Epithelial cell of prostate (primary cell): Measurements from ENCODE around the gene RPP25L.

Source experiments
- DNase-seq: peaks from one replicate; pipeline ENCODE4 v3.0.0-alpha.2; 2011; ENCODE audit warnings: low read depth, low spot score
- H3K27ac ChIP-seq: fragments of 450-650 bp; 2 replicates; pipeline ENCODE4 v1.5.1; 2017; ENCODE audit warnings: mild to moderate bottlenecking

RPP25L gene

DNA sequence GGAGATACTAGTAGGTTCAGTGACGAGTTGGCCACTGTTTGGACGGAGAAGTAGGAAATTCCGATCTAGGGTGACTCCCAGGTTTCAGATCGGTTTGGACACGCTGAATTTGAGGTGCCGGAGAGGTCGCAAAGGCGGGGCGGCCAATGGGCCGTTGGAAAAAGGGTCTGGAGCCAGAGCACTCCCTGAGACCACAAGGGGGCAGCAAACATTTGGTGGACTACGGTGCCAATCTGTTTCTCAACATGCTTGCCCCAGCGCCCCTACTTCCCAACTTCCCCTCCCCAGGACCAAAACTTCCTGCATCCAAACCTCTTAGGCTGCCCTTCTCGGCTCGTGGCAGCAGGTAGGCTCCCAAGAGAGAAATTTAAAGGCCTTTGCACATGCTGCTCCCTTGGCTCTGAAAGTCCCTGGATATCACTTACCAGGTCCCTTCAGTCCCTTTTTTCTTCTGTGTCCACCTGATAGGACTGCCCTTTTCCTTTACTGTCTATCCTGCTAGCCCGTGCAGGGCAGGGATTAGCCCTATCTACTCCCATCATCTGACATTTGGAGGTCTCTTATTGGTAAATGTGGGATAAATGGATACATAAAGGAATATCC, 992 bp upstream of the RPP25L start:
- DNase-seq, result no peak
- H3K27ac ChIP-seq, result peak overlapping the region; percentile 85

DNA sequence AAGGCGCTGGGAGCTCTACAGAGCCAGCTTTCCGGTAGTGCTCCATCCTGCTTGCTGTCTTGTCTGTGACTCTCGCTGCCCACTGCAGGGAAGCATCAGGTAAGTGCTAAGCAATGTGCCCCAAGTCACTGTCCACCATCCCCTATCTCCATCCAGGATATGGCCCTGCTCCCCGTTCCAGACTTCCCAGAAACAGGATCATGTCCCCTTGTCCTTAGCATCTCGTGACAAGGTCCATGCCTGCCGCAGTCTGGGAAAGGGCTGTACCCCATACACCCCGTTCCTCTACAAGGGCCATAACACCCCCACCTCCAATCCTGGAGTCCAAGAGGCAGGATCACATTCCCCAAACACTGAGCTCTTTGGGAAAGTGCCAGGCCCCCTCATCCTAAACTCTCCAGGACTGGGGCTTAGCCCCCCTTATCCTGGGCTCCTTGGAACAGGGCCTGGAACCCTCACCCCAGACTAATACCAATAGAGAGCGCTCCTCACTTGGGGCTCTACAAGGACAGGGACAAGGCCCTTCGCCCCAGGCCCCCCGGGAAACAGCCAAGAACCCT, 566 bp downstream of the RPP25L start:
- H3K27ac ChIP-seq, result peak overlapping the region; percentile 85
- no peak for DNase-seq

DNA sequence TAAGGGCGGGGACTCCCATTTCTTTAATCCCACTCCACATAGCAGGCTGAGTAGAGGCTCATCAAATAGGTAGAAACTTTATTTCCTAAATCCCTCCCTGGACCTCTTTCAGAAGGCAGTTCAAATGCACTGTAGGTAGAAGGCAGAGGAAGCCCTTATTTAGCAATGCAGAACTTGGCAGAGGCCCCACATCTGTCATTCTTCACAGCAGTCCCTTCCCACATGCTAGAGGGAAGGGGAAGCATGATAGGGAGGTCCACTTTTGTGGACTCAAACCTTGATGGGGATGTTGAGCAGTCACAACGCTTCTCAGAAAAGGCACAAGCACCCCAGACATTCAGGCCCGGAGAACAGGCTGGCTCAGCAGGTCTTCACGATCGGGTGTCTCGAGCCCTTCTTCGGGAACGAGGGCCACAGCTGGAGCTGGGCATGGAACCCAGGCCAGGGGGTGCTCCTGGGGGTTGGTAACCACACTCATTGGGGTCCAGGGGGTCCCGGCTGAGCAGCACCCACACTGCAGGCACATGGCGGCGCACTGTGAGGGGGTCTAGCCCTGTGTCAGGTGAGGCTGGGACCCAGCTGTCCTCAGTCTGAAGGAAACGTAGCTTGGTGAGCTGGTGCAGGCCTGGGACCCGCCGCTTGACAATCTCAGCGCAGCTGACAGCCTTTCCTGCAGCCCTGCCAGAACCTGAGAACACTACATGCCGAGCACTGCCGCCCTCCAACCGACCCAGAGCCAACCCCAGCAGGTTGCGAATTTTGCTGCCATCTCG, 1.3 kb downstream of the RPP25L start:
- H3K27ac ChIP-seq, result no peak overlapping the region
- no peak for DNase-seq

DNA sequence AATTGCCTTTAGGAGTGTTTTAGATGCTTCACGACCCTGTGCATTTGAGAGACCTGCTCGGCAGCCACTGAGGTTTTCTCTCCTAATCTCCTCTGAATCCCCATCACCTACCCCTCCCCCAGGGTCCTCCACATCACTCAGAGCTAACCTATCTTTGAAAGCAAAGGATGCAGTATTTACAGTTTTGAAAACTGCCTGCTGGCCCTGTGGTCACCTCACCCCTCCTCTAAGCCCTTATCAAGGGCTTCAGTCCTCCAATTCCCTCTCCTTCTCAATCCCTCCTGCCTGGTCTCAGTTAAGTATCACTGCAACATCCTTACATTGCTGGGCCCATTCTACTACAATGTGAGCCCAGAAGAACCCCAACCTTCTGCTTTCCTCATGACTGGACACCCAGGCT, 4.6 kb downstream of the RPP25L start:
- DNase-seq, result no peak
- no peak overlapping the region for H3K27ac ChIP-seq

DNA sequence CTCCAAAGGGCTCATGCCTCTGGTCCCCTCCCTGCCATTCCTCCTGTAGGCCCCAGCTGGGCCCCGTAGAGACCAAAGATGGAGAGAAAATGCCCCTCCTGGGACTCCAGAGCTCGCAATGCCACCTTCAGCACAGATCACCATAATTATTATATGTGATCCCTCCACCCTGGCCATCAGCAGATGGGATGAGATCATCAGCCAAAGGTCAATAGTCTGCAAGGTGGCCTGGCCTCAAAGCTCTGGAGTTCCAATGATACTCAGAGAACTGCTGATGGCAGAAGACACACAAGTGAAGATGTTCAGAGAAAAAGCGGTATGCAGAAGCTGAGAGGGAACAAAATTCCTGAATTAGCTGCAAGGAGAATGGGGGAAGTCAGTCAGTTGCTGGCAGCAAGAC, 5.0 kb downstream of the RPP25L start:
- H3K27ac ChIP-seq, result no peak overlapping the region
- DNase-seq, result no peak

DNA sequence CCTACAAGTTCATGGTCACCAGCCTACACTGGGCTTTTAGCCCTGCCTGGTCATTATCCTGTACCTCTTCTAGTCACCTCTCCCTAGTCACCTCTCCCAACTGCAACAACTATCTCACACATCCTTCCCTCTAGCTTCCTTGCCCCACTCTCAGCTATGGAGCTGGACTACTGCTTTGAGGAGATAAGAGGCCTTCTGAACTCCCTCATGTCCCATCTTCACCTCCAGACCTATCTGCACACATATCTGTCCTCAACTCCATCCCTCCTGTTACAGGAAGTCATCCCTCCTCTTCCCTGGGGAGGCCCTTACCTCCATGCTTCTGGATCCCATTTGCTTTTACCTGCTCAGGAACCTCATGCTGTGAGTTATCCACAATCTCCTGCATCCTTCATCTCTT, 5.7 kb downstream of the RPP25L start:
- no peak for DNase-seq
- H3K27ac ChIP-seq, result no peak overlapping the region

DNA sequence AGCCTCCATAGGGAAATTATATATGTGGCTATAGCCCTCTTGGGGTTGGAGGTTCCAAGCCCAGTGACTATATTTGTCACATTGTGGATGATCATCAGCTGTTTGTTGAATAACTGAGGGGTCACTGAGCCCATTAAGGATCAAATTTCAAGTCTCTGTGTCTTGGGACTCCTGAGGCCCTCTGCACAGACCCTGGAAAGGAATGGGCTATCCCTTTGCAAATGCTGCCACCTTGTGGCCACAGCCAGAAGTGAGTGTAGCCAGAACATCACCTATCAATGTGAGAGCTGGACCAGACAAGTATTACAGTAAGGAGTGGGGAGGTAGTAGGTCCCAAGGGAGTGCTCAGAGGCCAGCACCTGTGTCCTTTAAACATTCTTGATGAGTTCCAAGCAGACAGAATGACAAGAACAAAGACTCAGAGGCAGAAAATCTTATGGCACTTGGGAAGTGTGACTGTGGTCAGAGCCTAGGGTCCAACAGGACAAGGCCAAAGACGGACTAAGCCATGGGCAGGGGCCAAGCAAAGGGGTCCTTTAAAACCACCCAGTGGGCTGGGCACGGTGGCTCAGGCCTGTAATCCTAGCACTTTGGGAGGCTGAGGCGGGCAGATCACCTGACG, 8.2 kb downstream of the RPP25L start:
- no peak overlapping the region for H3K27ac ChIP-seq
- no peak for DNase-seq

DNA sequence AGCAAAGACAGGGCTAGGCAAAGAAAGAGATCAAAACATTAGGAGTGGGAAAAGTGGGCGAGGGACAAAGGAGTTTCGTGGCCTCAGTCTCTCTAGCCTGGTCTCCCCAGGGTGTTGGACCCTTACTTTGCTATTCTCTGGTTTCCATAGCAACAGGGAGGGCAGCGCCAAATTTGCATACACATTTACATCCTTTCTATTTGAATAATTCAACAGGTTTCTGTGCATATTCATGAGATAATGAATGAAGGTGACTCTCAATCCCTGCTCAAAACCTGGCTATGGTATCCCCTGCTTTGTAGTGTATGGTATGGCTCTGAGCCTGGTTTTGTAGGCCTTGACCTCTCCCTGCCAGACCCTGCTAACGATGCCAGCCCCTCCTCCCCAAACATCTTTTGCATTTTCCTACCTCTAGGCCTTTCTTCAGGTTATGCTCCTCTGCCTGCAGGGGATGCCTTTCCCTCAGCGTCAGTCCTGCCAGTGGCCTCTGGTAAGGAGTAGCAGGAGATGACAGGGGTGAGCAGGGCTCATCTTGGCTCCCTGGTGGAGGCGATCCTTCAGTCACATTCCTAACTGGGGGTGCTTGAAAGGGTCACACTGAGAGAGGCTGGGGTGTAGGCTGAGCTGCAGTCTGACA, 9.8 kb downstream of the RPP25L start:
- peak overlapping the region; percentile 58 for H3K27ac ChIP-seq
- DNase-seq, result no peak

DNA sequence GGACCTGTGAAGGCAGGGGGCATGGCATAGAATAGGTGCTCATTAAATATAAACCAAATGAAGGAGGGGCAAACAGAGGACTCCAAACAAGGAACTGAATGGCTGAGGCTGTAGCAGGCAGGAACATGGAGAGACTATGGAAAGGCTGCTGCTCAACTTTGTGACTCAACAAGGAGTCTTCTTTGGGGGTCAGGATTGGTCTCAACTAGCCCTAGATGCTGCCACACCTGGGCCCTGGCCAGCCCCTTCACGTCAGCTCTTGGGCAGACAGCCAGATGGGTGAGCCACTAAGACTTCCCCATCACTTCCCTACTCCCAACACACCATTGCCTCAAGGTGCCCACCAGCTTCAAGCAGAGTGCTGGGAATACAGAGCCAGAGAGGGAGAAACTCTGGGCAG, 11.0 kb downstream of the RPP25L start:
- peak overlapping the region; percentile 58 for H3K27ac ChIP-seq
- peak; percentile 85 for DNase-seq

DNA sequence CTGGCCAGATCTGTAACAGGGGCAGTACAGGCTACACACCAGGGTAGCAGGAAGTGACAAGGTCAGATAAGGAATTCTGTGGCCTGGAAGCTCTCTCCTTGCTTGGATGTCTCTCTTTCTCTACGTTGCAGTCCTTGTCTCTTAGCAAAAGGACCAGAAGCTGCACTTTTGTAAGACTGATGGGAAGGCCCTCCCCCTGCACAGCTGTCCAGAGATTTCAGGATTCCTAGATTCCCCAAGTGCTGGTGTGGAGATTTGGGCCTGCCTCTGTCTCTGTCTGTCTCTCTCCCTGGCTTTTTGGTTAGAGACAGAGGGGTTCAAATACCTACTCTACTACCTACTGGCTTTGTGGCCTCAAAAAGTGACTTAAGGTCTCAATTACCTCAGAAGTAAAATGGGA, 12.4 kb downstream of the RPP25L start:
- H3K27ac ChIP-seq, result no peak overlapping the region
- no peak for DNase-seq

DNA sequence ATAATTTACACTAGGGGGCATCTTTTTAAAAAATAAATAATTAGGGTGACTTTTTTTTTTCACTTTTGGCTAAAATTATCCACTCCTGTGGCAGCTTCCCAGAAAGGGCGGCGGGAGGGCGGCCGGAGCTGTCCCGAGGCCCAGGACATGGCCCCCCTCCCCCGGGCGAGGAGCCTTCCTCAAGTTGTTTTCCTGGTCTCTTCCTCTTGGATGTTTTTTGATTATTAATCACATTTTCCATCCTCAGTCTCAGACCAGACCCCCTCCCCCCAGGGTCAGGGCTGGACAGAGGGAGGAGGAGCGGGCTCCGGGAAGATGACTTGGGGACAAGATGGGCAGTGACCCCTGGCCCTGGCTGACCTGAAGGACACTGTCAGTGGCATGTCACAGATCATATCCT, 17.7 kb downstream of the RPP25L start:
- no peak overlapping the region for H3K27ac ChIP-seq
- DNase-seq, result no peak

DNA sequence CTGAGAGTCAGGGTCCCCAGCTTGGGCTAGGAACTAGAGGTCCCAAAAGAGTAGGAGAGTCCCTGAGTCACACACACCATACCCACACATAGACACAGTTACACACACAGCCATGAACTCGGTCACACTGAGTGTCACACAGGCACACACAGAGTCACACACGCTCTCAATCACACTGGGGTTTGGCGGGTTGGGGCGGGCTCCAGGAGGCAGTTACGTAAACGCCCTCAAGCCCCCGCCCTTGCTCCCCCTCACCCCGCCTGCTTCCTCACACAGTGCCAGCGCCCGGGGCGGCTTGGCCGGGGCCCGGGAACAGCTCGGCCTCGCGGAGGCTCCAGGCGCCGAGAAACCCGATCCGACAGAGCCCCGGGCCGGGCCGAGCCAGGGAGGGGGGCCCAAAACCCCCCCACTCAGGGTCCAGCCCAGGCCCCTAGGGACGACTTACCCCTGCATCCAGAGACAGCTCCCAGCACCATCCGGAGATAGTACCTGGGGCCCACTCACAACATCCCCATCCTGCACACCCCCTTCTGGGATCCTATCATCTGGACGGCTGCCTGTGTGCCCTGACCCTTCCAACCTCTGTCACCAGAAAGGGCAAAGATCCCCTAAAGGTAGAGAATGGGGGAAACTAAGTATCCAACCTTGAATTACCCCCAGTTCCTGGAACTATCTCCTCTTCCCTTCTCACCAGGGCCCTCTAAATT, 18.8 kb downstream of the RPP25L start:
- DNase-seq, result no peak
- no peak overlapping the region for H3K27ac ChIP-seq

DNA sequence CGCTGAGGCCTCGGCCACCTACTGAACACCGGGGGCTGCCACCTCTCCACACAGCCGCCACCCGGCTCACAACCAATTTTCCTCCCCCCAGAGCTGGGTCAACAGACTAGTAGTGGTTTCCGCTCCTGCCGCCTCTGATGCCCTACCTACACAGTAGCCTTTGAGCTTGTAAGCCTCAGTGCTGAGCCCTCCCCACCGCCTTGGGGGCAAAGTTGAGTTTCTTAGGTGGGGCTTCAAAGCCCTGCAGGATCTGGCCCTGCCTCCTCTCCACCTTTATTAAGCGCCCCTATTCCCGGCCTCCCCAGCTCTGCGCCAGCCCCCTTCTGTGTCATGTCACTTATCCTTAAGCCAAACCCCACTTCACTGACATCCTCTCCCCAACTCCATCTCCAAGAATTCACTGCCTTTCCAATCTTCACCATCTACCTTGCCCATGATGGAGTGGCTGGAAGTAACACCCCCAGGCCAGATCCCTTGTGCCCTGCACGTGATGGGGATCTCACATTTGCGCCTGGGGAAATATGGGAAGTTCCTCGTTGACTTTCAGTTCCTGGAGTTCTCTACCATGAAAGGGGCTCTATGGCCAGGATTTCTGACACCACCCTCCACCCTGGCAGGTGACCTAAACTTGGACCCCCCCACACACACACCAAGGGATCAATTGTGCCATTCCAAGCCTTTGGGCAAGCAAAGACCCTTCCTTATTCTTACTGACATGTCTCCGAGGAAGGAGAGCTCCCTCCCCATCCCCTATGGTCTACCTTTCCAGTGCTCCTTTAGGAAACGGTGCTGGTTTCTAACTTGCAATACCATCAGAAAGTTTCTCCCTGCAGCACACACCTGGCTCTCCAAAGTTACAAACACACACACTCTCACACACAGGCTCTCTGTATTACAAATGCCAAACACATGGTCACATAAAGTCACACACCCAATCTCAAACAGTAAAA, 19.7 kb downstream of the RPP25L start:
- no peak for DNase-seq

DNA sequence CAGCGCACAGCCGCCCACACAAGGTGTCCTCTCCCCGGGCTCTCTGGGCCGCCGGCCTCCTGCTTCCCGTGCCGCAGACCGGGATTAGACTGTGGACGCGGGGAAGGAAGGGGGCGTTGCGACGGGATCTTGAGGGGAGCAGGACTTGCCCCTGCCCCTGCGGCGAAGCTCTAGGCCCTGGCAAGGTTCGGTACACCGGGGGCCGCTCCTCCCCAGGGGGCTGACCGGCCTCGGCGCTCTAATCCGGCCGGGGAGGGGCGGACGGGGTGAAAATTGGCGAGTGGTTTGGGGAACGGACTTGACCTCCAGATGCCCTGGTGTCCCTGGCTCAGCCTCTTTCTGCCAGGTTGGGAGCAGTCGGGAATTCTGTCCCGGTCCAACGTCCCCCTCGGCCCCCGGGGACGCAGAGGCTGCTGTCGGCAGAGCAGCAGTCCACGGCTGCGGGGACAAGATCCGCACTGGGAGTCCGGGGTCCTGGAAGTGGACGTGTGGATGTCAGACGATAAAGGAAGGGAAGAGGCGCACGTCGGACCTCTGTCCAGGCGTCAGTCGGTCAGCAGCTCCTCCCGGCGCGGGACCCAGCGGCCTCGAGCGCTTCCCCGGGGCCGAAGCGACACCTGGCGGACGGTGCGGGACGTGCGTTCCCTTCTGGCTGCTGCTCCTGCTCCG, 20.5 kb downstream of the RPP25L start:
- DNase-seq, result no peak
- no peak overlapping the region for H3K27ac ChIP-seq

More for the DNA sequence above, 19.7 kb downstream of the RPP25L start:
- no peak overlapping the region for H3K27ac ChIP-seq

DNA sequence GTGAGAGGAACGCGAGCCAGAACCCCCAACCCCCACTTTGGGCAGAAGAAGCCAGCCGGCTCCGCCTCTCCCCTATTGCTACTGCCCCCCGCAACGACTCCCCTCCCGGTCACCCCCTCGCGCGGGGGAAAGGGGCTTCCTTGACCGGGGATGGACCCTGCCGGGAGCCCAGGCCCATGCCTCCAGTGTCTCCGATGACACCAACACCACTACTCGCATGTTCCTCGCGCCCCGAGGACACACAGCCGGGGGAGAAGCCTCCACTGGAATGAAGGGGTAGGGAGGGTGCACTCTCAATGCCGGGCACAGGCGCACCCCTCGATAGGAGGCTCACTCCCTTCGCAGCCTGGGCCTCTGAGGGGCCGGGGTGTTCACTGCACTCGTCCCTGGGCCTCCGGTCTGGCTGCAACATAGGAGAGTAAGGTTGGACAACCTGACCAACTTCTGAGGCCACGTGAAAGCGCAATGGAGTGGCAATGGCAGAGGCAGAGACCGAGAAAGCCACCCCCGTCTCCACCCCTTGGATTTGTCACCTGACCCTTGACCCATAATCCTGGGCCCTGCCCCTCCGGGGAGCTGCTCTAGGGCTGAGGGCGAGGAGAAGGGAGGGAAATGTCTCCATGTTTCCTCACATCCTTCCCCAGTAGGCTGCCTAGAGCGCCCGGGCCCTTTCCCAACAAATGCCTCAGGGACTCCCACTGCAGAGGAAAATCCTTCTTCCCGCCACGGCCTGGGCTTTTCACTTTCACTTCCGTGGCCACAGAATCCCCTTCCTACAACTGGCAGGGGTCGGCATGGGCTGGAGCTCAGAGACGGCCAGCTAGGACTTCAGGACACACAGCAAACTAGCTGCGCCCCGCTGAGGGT, 21.3 kb downstream of the RPP25L start:
- no peak overlapping the region for H3K27ac ChIP-seq
- DNase-seq, result no peak

DNA sequence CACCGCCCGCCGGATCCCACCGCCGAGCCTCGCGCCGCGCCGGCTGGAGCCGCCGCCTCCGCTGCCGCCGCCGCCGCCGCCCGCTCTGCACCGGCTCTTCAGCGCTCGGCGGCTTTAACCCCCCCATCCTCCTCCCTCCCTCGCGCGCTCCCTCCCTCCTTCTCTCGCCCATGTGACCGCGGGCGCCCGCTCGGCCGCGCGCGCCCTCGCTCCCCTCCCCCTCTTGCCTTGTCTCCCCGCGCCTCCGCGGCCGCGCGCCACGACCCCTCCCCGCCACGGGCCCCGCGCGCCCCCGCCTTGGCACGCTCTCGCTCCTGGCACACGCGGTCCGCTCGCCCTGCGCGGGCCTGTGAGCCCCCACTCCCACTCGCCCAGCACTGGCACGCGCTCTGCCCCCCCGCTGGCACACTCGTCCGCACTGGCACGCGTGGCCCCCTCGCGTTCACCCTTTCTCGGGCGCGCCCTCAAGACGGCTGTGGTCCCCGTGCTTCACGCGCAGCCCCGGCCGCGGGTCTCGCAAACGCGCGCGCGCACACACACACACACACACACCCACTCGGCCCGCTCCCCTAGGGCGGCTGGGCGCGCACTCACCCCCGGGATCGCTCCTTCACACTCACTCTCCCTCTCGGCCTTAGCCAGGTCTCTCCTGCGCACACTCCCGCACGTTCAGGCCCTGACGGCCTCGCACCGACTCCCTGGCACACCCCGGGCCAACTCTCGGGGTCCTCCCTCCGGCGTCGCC, 22.1 kb downstream of the RPP25L start, which contains the start of gene CNTFR:
TSS of gene CNTFR (minus strand) at position 89 of the 745 bp plus-strand sequence. CDS start 20,743 bp downstream, outside the sequence.
- no peak for DNase-seq
- no peak within 1 kb of the TSS for H3K27ac ChIP-seq
